Mesodermal cell (in vitro differentiated cells): Measurements from ENCODE around the gene POP4.

Source experiments
- H3K27ac ChIP-seq: 2 replicates; pipeline ENCODE4 v1.7.0; 2013; ENCODE audit warnings: mild to moderate bottlenecking, low read depth, low read length, moderate library complexity; ENCODE audit not compliant: severe bottlenecking
- H3K36me3 ChIP-seq: 2 replicates; pipeline ENCODE4 v1.7.1; 2013; ENCODE audit warnings: mild to moderate bottlenecking, low read length, moderate library complexity; ENCODE audit not compliant: control insufficient read depth, insufficient read depth
- H3K4me1 ChIP-seq: one replicate; pipeline ENCODE4 v1.7.1; 2013; ENCODE audit warnings: mild to moderate bottlenecking, low read length; ENCODE audit not compliant: insufficient read depth, control insufficient read depth, poor library complexity, severe bottlenecking
- H3K4me3 ChIP-seq: 2 replicates; pipeline ENCODE4 v1.7.0; 2013; ENCODE audit warnings: low read length, control low read depth, mild to moderate bottlenecking; ENCODE audit not compliant: insufficient read depth, poor library complexity, severe bottlenecking; ENCODE audit errors: extremely low read depth
- H3K9me3 ChIP-seq: 2 replicates; pipeline ENCODE4 v1.7.1; 2013; ENCODE audit warnings: mild to moderate bottlenecking, low read length, moderate library complexity; ENCODE audit not compliant: control insufficient read depth
- WGBS, 2 experiments: methylation state at CpG; one replicate each; pipeline ENCODE4 v1.1.5; 2013; ENCODE audit warnings: missing lambda C conversion rate in 2 of 2; ENCODE audit not compliant: insufficient coverage in 2 of 2; 5-methylcytosine and 5-hydroxymethylcytosine counted together

POP4 gene

GRCh38 chr19:29577649-29577963 is 28.5 kb upstream of the POP4 start:
- H3K4me1 ChIP-seq = no peaks in the 10 kb centered on the region
- H3K27ac ChIP-seq = no peak overlapping the region
- WGBS, 2 experiments = 48 to 57% methylated on average over 1 to 2 of the region's 3 CpGs
- H3K4me3 ChIP-seq = no peak overlapping the region
- H3K36me3 ChIP-seq = no peaks in the 10 kb centered on the region
- H3K9me3 ChIP-seq = no peaks in the 10 kb centered on the region

- H3K36me3 ChIP-seq = no peaks in the 10 kb centered on the region
- no peak overlapping the region for H3K4me3 ChIP-seq
- H3K4me1 ChIP-seq = no peaks in the 10 kb centered on the region
- no peak overlapping the region for H3K27ac ChIP-seq
- H3K9me3 ChIP-seq = no peaks in the 10 kb centered on the region
- 95 to 100% methylated on average over 4 of the region's 8 CpGs for WGBS, 2 experiments
These were observed 27.7 kb upstream of the POP4 start for GRCh38 chr19:29578349-29578748.

- no peaks in the 10 kb centered on the region for H3K36me3 ChIP-seq
- H3K4me3 ChIP-seq = no peak overlapping the region
- H3K9me3 ChIP-seq = no peaks in the 10 kb centered on the region
- H3K27ac ChIP-seq = no peak overlapping the region
- WGBS, 2 experiments = 86 to 90% methylated on average over 4 to 5 of the region's 6 CpGs
- H3K4me1 ChIP-seq = no peaks in the 10 kb centered on the region
These were observed 26.7 kb upstream of the POP4 start for GRCh38 chr19:29579308-29579910.

GRCh38 chr19:29581398-29581797 is 24.7 kb upstream of the POP4 start:
- H3K9me3 ChIP-seq = no peaks in the 10 kb centered on the region
- H3K4me1 ChIP-seq = no peaks in the 10 kb centered on the region
- H3K27ac ChIP-seq = no peak overlapping the region
- H3K36me3 ChIP-seq = no peaks in the 10 kb centered on the region
- no CpG with 5 or more reads among the region's 1 CpG for WGBS, 2 experiments
- H3K4me3 ChIP-seq = no peak overlapping the region

- Histone ChIP-seq H3K4me1 (no peaks in the 10 kb centered on the region), H3K4me3 (no peak overlapping the region), H3K27ac (no peak overlapping the region), H3K36me3 (no peaks in the 10 kb centered on the region), H3K9me3 (no peaks in the 10 kb centered on the region)
- 56% methylated on average over 1 of the region's 1 CpG; no CpG with 5 or more reads in 1 of the 2 experiments for WGBS, 2 experiments
These were observed 22.7 kb upstream of the POP4 start for GRCh38 chr19:29583196-29583999.

GRCh38 chr19:29586401-29586800 is 19.7 kb upstream of the POP4 start:
- H3K36me3 ChIP-seq = no peaks in the 10 kb centered on the region
- no peak overlapping the region for H3K27ac ChIP-seq
- no peaks in the 10 kb centered on the region for H3K9me3 ChIP-seq
- WGBS, 2 experiments = 72 to 77% methylated on average over 2 of the region's 2 CpGs
- H3K4me3 ChIP-seq = no peak overlapping the region
- H3K4me1 ChIP-seq = no peaks in the 10 kb centered on the region

GRCh38 chr19:29587059-29587458 is 19.0 kb upstream of the POP4 start:
- H3K27ac ChIP-seq = no peak overlapping the region
- no peak overlapping the region for H3K4me3 ChIP-seq
- WGBS, 2 experiments = 69 to 71% methylated on average over 3 of the region's 3 CpGs
- H3K36me3 ChIP-seq = no peaks in the 10 kb centered on the region
- H3K9me3 ChIP-seq = no peaks in the 10 kb centered on the region
- H3K4me1 ChIP-seq = no peaks in the 10 kb centered on the region

- Histone ChIP-seq H3K27ac (no peak overlapping the region), H3K36me3 (no peaks in the 10 kb centered on the region), H3K4me3 (no peak overlapping the region), H3K9me3 (no peaks in the 10 kb centered on the region), H3K4me1 (no peaks in the 10 kb centered on the region)
- WGBS, 2 experiments = no CpG with 5 or more reads among the region's 2 CpGs
These were observed 18.5 kb upstream of the POP4 start for GRCh38 chr19:29587518-29587986.

GRCh38 chr19:29588095-29588494 is 18.0 kb upstream of the POP4 start:
- no peak overlapping the region for H3K27ac ChIP-seq
- no peaks in the 10 kb centered on the region for H3K4me1 ChIP-seq
- no peaks in the 10 kb centered on the region for H3K9me3 ChIP-seq
- H3K4me3 ChIP-seq = no peak overlapping the region
- H3K36me3 ChIP-seq = no peaks in the 10 kb centered on the region
- WGBS, 2 experiments = 100% methylated on average over 1 of the region's 2 CpGs; no CpG with 5 or more reads in 1 of the 2 experiments

GRCh38 chr19:29590278-29590677 is 15.8 kb upstream of the POP4 start:
- Histone ChIP-seq H3K4me3 (no peak overlapping the region), H3K27ac (no peak overlapping the region), H3K4me1 (no peaks in the 10 kb centered on the region), H3K9me3 (no peaks in the 10 kb centered on the region), H3K36me3 (no peaks in the 10 kb centered on the region)
- WGBS, 2 experiments = 44 to 51% methylated on average over 5 of the region's 5 CpGs

- no peaks in the 10 kb centered on the region for H3K4me1 ChIP-seq
- no peak overlapping the region for H3K4me3 ChIP-seq
- no peaks in the 10 kb centered on the region for H3K36me3 ChIP-seq
- H3K9me3 ChIP-seq = no peaks in the 10 kb centered on the region
- 81% methylated on average over 3 of the region's 3 CpGs; no CpG with 5 or more reads in 1 of the 2 experiments for WGBS, 2 experiments
- H3K27ac ChIP-seq = no peak overlapping the region
These were observed 14.4 kb upstream of the POP4 start for GRCh38 chr19:29591670-29592069.
